Breast epithelium (tissue), 4 donors: ENCODE measurements around the gene PARG. TPM values are rescaled to one million over a fixed set of nuclear protein-coding genes. Genes with fewer than 3 reads are reported as not detected.
"Not testable (repeated sequence)": the region's sequence is repeated elsewhere in the genome, so short reads cannot be mapped to it uniquely, and the experiment has no call there.

Experiments used
- DNase-seq, 2 donors: peaks; one replicate each; pipeline ENCODE4 v3.0.0-alpha.2; 2019; ENCODE audit warnings: low spot score in 2 of 2
- H3K27ac ChIP-seq, 2 donors: fragments of 200-600 bp; sonication (generic) in 1 of 2; one replicate each; pipeline ENCODE4 v1.5.1; 2016 to 2019; ENCODE audit warnings: mild to moderate bottlenecking in 1 of 2
- H3K27me3 ChIP-seq, 2 donors: fragments of 200-600 bp; sonication (generic) in 1 of 2; one replicate each; pipeline versions ENCODE4 v1.5.1 to v1.6.0; 2017 to 2019; ENCODE audit warnings: control low read depth in 1 of 2, mild to moderate bottlenecking in 1 of 2
- H3K36me3 ChIP-seq: fragments of 200-600 bp; one replicate; pipeline ENCODE4 v1.5.1; 2019
- H3K4me1 ChIP-seq, 2 donors: fragments of 200-600 bp; sonication (generic); one replicate each; pipeline ENCODE4 v1.5.1; 2016 to 2019; ENCODE audit warnings: control low read depth in 1 of 2
- H3K4me3 ChIP-seq, 3 donors: fragments of 200-600 bp; sonication (generic); 1 replicate in 2 of 3; 2 replicates in 1 of 3; pipeline ENCODE4 v1.5.1; 2016 to 2019; ENCODE audit warnings: mild to moderate bottlenecking in 3 of 3, moderate library complexity in 2 of 3
- H3K9me3 ChIP-seq, 2 donors: fragments of 200-600 bp; sonication (generic) in 1 of 2; one replicate each; pipeline ENCODE4 v1.5.1; 2016 to 2019; ENCODE audit warnings: control low read depth in 1 of 2
- POLR2AphosphoS5 ChIP-seq, 3 donors: sonication (generic); formaldehyde crosslinking; IDR thresholded peaks; one replicate each; pipeline ENCODE4 v1.6.1; 2017; ENCODE audit warnings: antibody characterized with exemption in 3 of 3
- intact Hi-C: fragments of 100-400 bp; cut with DNase I; formaldehyde crosslinking; loops from one replicate; pipeline ENCODE4 v1.15.1; 2023; ENCODE audit warnings: low total_unique reads
- total RNA-seq, 3 donors: library from RNA; depleted of rRNA; stranded (reverse); fragments of >200 nt; gene quantifications; one replicate each; pipeline ENCODE4 v1.1.0, GENCODE V29; 2016

Gene PARG
- total RNA-seq: 10 to 100 TPM; 24.3 to 45.4 (median 31.5) TPM

- DNase-seq: peak; percentile 61 to 62
- H3K4me3 ChIP-seq: peak within 1 kb of the TSS; percentile 70 to 93 (median 77)
- H3K4me1 ChIP-seq, H3K9me3 ChIP-seq, intact Hi-C loops, H3K27me3 ChIP-seq, H3K36me3 ChIP-seq: not testable (repeated sequence)
- H3K27ac ChIP-seq: peak within 1 kb of the TSS; percentile 35 to 81
- TF ChIP-seq POLR2AphosphoS5 (IDR thresholded peaks at IDR 0.05): peak; percentile 42 to 66 (median 58)
Measured at GRCh38 chr10:49941447-49942338, at the start of gene PARG, which contains the start of gene TIMM23B. TSS of gene PARG (minus strand) at chr10:49942027. CDS start at chr10:49941725, 302 bp downstream. TSS of gene TIMM23B (plus strand) at chr10:49942053. CDS start at chr10:49942195, 142 bp downstream.

- H3K27ac ChIP-seq, DNase-seq, H3K4me3 ChIP-seq, H3K4me1 ChIP-seq, H3K9me3 ChIP-seq, H3K27me3 ChIP-seq, intact Hi-C loops, H3K36me3 ChIP-seq: not testable (repeated sequence)
Measured at GRCh38 chr10:49988376-49988775, 46.5 kb upstream of the PARG start, which contains the start of gene AGAP6. TSS of gene AGAP6 (plus strand) at chr10:49988406. CDS start at chr10:49988716, 310 bp downstream.

- intact Hi-C loops, H3K36me3 ChIP-seq, H3K27ac ChIP-seq, H3K9me3 ChIP-seq, DNase-seq, H3K4me1 ChIP-seq, H3K4me3 ChIP-seq, H3K27me3 ChIP-seq: not testable (repeated sequence)
Measured at GRCh38 chr10:49987207-49987606, 45.4 kb upstream of the PARG start.

GRCh38 chr10:49977756-49978155, 35.9 kb upstream of the PARG start:
- H3K9me3 ChIP-seq, H3K36me3 ChIP-seq, H3K4me1 ChIP-seq, H3K27ac ChIP-seq, H3K27me3 ChIP-seq, intact Hi-C loops, H3K4me3 ChIP-seq, DNase-seq: not testable (repeated sequence)

- DNase-seq, H3K4me3 ChIP-seq, H3K9me3 ChIP-seq, intact Hi-C loops, H3K27ac ChIP-seq, H3K4me1 ChIP-seq, H3K27me3 ChIP-seq, H3K36me3 ChIP-seq: not testable (repeated sequence)
Measured at GRCh38 chr10:49972094-49972493, 30.3 kb upstream of the PARG start.

- H3K36me3 ChIP-seq, H3K4me1 ChIP-seq, intact Hi-C loops, H3K4me3 ChIP-seq, H3K9me3 ChIP-seq, DNase-seq, H3K27me3 ChIP-seq, H3K27ac ChIP-seq: not testable (repeated sequence)
Measured at GRCh38 chr10:49971466-49971865, 29.6 kb upstream of the PARG start.

- H3K4me1 ChIP-seq, intact Hi-C loops, DNase-seq: not testable (repeated sequence)
Measured at GRCh38 chr10:49970331-49970857, 28.6 kb upstream of the PARG start.

GRCh38 chr10:49953122-49953521, 11.3 kb upstream of the PARG start:
- intact Hi-C loops, H3K4me1 ChIP-seq, H3K9me3 ChIP-seq, H3K4me3 ChIP-seq, H3K36me3 ChIP-seq, DNase-seq, H3K27ac ChIP-seq, H3K27me3 ChIP-seq: not testable (repeated sequence)

More at GRCh38 chr10:49970331-49970857, 28.6 kb upstream of the PARG start:
- H3K27me3 ChIP-seq, H3K27ac ChIP-seq, H3K4me3 ChIP-seq, H3K36me3 ChIP-seq, H3K9me3 ChIP-seq: not testable (repeated sequence)

GRCh38 chr10:49952006-49952405, 10.2 kb upstream of the PARG start:
- H3K36me3 ChIP-seq, DNase-seq, H3K4me3 ChIP-seq, H3K27ac ChIP-seq, H3K9me3 ChIP-seq, H3K4me1 ChIP-seq, H3K27me3 ChIP-seq, intact Hi-C loops: not testable (repeated sequence)

GRCh38 chr10:49948737-49949136, 6.9 kb upstream of the PARG start:
- H3K27ac ChIP-seq, H3K4me3 ChIP-seq, H3K4me1 ChIP-seq, intact Hi-C loops, H3K27me3 ChIP-seq, H3K9me3 ChIP-seq, H3K36me3 ChIP-seq, DNase-seq: not testable (repeated sequence)

GRCh38 chr10:49948142-49948541, 6.3 kb upstream of the PARG start:
- H3K27ac ChIP-seq, H3K27me3 ChIP-seq, DNase-seq, H3K4me3 ChIP-seq, intact Hi-C loops, H3K36me3 ChIP-seq, H3K4me1 ChIP-seq, H3K9me3 ChIP-seq: not testable (repeated sequence)

- DNase-seq, H3K9me3 ChIP-seq, H3K27me3 ChIP-seq, H3K27ac ChIP-seq, H3K4me3 ChIP-seq, H3K36me3 ChIP-seq, H3K4me1 ChIP-seq, intact Hi-C loops: not testable (repeated sequence)
Measured at GRCh38 chr10:49943607-49944006, 1.8 kb upstream of the PARG start.

GRCh38 chr10:49942339-49942705, 495 bp upstream of the PARG start:
- H3K27me3 ChIP-seq, H3K9me3 ChIP-seq, DNase-seq, H3K4me1 ChIP-seq, H3K36me3 ChIP-seq, intact Hi-C loops: not testable (repeated sequence)
- peak overlapping the region; percentile 35 to 81 for H3K27ac ChIP-seq
- peak overlapping the region; percentile 70 to 93 (median 77) for H3K4me3 ChIP-seq
